GM19467 (cell line): ENCODE data around the gene TMEM18.

Source experiments
- ATAC-seq: cut with Tn5 transposase; IDR thresholded peaks from one replicate; pipeline ENCODE4 v1.9.1; 2021; ENCODE audit warnings: mild to moderate bottlenecking, moderate library complexity; ENCODE audit not compliant: unreplicated experiment

Gene TMEM18

DNA sequence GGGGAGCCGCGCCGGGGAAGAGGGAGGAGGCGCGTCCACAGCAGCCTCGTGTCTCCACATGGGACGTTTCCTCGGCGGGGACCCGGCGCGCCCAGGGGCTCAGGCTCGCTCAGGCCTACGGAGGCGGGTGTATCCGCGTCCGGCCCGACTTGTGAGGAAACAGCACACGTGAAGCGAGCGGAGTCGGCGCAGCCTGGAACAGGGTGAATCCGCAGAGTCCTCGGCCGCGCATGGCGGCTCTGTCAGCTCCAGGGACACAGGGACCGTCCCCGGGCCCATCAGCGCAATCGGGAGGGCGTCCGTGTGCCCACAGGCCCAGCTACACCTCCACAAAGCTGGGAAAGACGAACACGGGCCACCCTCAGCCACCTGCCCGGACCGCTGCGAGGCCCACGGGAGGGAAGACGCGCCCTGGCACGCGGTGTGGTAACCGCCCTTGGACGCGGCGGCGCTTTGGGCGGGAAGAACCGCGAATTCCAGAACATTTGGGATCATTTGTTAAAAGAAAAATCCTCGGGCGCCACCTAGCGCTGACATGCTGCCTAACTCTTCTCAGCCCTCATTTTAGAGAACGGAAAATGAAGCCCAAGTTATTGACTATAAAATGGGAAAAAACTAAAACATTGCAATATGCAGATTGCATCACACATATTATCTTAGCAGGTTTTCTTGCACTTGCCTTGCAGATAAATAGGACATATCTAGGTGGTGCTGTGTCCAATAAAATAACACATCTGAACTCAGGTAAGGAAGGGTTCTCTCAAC lies 40.4 kb downstream of the TMEM18 start:
- ATAC-seq = no peak

DNA sequence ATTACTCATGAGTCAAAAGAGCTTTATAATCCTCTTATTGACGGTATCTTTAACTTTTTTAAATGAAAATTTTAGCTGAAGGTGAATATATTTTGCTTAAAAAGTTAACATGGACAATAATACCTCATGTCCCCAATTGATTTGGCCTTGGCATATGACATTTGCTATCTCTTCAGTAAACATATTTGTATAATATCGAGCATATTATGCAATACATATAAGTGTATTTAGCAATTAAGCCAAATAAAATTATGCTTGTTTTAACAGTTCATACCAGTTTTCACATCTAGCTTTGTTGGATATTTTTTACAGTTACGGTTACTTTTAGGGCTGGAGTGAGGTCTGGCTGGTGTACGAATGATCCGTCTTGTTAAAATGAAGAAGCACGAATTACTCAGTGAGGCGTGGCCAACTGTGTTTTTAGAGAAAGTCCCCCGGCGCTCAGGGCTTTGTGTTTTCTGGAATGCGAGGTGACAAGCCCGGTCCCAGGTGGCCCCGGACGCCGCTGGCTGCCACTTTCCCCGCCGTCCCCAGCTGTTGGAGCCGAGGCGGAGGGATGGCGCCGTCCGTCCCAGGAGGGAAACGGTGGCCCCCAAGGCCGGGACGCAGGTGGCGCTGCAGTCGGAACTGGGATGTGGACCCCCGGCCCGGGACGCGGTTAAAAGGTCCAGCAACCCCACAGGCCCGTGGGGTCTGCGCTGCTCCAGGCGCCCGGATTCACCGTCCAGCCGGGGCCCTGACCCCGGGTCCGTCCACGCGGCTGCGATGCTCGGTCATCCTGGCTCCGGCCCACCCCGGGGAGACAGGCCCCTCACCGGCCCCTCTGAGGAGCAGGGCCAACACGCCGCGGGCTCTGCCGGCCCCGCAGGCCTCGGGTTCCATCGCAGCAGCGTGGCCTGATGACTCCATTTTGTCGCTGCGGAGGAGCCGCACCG lies 41.3 kb downstream of the TMEM18 start:
- ATAC-seq = no peak

DNA sequence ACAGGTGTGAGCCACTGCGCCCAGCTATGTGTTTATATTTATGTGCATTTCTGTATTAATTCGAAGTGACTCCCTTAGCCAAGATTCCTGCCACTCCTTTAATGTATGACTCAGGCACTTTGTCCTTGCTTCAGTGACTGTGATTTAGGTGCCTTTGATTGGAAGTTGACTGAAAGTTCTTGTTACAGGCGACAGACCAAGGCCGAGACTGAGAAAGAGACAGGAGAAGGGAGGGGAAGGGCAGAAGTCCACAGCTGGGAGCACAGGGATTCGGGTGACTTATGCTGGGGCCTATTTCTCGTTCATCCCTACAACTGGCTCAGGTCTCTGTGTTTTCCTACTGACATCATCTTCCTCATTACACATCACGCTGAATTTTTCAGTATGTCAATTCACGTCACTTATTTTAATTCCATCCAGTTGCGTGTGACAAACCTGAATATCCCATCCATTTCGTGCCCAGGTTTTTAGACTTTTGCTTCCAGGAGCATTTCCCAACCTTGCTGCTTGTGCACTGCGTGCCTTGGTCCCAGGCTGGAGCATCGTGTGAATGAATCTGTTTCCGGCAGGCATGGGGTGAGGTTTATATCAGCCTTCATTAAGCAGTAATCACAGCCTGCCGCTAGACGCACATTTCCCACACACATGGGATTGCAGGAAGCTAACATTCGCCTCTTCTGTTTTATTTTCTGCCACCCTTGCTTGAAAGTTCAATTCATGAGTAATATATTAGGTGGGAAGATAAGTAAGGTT lies 42.4 kb downstream of the TMEM18 start:
- ATAC-seq = no peak

GRCh38 chr2:634041-634440 lies 43.2 kb downstream of the TMEM18 start:
- no peak for ATAC-seq

DNA sequence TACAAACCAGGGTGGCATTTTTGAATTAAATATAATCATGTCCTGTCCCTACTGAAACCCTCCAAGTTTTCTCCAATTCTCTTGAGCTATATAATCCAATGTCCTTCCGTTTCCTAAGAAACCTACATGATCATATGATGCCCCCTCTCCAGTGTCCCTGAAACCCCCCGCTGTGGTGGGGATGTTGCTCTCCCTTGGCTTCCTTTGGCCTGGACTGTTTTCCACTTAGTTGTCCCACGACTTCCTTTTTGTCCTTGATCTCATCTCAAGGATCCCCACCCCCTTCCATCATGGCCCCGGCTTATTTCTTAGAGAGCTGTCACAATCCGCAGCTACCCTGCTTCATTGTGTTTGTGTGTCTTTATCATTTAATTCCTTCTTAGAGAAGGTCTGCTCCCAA lies 43.8 kb downstream of the TMEM18 start:
- no peak for ATAC-seq

DNA sequence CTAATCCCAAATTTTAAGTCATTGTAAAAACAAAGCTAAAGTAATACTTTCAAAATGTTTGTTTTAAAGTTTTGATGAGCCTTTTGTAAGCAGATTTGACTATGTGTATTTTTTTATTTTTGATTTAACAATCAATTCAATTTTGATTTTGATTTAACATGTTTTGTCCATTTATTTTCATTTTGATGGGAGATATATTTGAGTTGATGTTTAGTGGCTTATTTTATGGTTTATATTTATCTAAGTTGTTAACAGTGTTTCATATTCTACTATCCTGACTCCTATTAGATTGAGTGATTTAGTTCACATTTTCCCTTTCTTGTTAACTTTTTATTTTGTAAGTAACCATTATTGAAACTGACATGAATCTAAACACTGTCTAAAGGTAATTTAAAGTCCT lies 44.7 kb downstream of the TMEM18 start:
- ATAC-seq = no peak

GRCh38 chr2:631741-632140 lies 45.5 kb downstream of the TMEM18 start:
- ATAC-seq = no peak

DNA sequence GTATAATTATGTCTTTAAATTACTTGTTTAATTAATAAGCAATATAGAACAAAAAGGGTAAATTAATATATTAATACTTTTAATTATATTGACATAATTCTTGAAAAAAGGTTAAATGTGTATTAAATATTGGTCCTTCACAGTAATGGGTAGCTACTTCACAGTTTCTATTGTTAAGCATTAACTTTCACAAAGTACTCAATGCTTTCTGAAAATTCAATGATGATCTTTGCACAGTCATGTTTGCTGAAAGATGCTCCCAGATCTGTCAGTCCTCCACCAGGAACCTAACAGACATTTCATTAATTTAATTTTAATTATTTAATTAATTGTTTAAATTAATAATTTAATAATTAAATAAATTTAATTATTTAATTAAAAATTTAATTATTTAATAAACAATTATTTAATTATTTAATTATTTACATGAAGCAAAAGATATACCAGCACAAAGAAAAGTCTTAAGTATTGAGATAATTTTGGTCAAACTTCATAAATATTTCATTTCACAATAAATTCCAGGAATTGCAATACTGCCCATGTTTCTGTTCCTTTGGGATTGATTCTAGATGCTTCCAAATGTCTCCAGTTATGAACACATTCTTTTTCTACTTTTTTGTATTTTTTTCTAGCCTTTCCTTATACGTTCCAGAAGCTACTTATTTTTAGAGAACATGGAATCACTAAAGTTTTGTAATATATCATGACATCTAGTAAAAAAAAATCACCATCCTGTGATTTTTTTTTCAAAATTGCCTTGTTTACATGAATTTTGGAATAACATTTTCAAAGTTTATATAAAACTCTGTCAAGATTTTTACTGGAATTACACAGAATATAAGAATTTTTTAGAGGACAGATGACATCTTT lies 46.5 kb downstream of the TMEM18 start:
- no peak for ATAC-seq

- no peak for ATAC-seq
These were observed 47.2 kb downstream of the TMEM18 start for GRCh38 chr2:629961-630360.

DNA sequence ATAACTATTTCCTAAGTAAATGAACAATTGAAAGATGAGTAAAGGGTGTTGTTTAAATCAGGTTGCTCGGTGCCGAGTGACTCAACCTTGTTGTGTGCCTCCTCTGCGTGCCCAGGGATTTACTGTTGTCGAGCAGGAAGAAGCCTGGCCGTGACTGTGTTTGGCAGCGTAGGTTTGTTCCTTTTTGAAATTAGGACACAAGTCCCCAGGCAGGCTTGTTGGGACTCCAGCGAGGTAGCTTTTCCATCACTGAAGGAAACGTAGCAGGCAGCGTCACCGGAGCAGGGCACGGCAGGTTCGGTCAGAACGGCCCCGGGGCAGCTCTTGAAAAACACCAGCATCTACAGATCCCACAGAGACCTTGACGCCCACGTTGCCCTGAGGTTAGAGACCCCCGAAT lies 48.6 kb downstream of the TMEM18 start:
- ATAC-seq = no peak

DNA sequence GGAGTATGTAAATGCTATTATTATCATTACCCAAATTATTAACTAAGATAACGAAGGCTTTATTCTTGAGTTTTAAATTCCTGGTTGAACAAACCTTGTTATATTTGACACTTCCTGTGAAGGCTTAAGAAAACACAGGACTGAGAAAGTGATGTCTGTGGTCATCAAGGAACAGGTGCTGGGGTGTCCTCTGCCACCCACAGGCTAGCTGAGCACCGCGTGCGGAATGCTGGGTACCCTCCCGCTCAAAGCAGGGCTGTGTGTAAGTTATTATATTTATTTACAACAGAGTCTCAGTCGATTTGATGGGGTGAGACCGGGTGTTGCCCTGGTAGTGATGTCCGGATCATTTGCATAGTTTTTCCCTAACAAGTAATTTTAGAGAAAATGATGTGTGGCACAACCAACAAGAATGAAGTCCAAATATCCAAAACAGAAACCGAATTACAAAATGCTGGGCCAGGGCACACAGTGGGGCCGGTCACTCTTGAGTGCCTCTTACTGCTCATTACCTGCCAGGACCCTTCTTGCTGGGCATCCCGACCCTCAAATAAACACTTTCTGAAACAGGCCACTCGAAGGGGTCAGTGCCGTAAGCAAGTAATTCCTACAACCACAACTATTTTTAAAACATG lies 49.2 kb downstream of the TMEM18 start:
- ATAC-seq = no peak

GRCh38 chr2:627340-627709 lies 49.9 kb downstream of the TMEM18 start:
- no peak for ATAC-seq

GRCh38 chr2:626491-627339 lies 50.5 kb downstream of the TMEM18 start:
- no peak for ATAC-seq

DNA sequence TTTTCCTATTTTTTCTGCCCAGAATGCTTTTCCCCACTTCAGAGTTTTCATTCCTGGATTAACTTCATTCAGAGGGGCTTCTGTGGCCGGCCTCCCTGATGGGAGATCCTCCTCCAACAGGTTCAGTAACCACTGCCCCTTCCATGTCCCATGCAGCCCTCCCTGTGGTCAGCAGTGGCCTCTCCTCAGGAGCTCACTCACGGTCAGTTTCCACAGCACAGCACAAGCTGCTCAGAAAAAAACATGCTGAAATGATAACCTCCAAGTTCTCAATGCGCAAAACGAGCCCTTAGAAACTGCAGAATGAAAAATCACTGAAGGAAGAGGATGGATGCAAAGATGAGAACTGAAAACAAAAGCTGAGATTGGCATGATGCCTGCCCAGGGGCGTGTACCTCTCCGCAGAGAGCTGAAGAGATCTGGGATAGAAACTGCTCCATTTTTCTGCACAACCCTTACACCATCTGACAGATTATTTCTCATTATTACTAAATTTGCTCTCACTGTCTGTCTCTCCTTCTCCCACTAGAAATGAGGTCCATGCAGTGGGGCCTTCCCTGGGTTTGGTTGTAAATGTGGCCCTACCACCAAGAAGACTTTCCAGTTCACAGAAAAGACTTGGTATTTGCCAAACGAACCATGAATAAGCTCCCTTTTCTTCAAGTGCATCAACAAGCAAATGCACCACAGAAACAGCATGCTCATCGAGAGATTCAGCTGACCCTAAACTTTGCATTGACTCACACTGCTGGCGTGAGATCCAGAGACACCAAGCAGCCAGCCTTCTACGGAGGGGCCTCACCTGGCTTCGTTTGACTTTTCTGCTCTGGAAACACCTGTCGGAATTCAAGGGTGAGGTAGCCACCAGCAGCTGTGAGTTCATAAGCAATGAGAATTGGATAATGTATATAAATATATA lies 51.5 kb downstream of the TMEM18 start:
- no peak for ATAC-seq

GRCh38 chr2:624551-625347 lies 52.5 kb downstream of the TMEM18 start:
- no peak for ATAC-seq

GRCh38 chr2:624096-624495 lies 53.1 kb downstream of the TMEM18 start:
- no peak for ATAC-seq
